ENCODE measurements around the gene NEXN. TPM values are rescaled to one million over a fixed set of nuclear protein-coding genes. Genes with fewer than 3 reads are reported as not detected.

Gene NEXN
- total RNA-seq = 100 to 1,000 TPM; 161 to 541 (median 362) TPM
- polyA plus RNA-seq = 100 to 1,000 TPM in 2 of 3 donors, 10 to 100 TPM in 1; 31.6 to 497 (median 321) TPM
- long read RNA-seq, donor 1, partial matches to known transcripts = 76 of 93 reads
- long read RNA-seq, donor 1, other reads (novel, unspliced or antisense) = 14 of 93 reads
- long read RNA-seq, donor 2, transcript NEXN-205 (10 exons, 1,456 nt) = major isoform, 44 of 861 reads
- long read RNA-seq, donor 2, partial matches to known transcripts = 733 of 861 reads
- long read RNA-seq, donor 2, other reads (novel, unspliced or antisense) = 81 of 861 reads

- no peaks in the 10 kb centered on the region for H3K27me3 ChIP-seq (ENCODE audit: insufficient read depth in 3 of 3, low read length in 2 of 3)
- H3K36me3 ChIP-seq (ENCODE audit: insufficient read depth in 1 of 2, low read depth in 1 of 2) = peaks cover 0 to 22% of the 10 kb centered on the region in 2 donors
- H3K4me1 ChIP-seq = peaks cover 26% of the 10 kb centered on the region
- H3K9me3 ChIP-seq = no peaks in the 10 kb centered on the region
- H3K4me3 ChIP-seq = peak within 1 kb of the TSS; percentile 88
- H3K27ac ChIP-seq = peak within 1 kb of the TSS; percentile 100
- DNase-seq (peak; percentile 89 to 95), ATAC-seq (peak; percentile 81 to 89 (median 84))
- TF ChIP-seq CTCF (IDR thresholded peaks at IDR 0.05) = no peak
- intact Hi-C loops (cut with DNase I) = loop anchor here (1.0 to 2.0 kb wide), 2 partner anchors 55 kb away; no protein-coding TSS in a partner anchor
- 2 to 3% (median 3%) methylated on average over 32 to 36 of the region's 36 CpGs for WGBS, 3 donors
These were observed at the start of gene NEXN for GRCh38 chr1:77888081-77888780. NEXN (plus strand) TSS chr1:77888624; CDS start chr1:77916107, 27,483 bp downstream.

- Histone ChIP-seq H3K36me3 (ENCODE audit: insufficient read depth in 1 of 2, low read depth in 1 of 2) (peaks cover 0 to 22% of the 10 kb centered on the region in 2 donors), H3K27ac (no peak overlapping the region), H3K4me3 (no peak overlapping the region), H3K9me3 (no peaks in the 10 kb centered on the region), H3K27me3 (ENCODE audit: insufficient read depth in 3 of 3, low read length in 2 of 3) (no peaks in the 10 kb centered on the region), H3K4me1 (peaks cover 15% of the 10 kb centered on the region)
- ATAC-seq (no peak), DNase-seq (no peak)
- TF ChIP-seq CTCF (IDR thresholded peaks at IDR 0.05) = no peak
- 10 to 25% (median 18%) methylated on average over 1 of the region's 1 CpG for WGBS, 3 donors
- intact Hi-C loops (cut with DNase I) = no loop called here
These were observed 46.9 kb upstream of the NEXN start for GRCh38 chr1:77841574-77841973.

- Histone ChIP-seq H3K4me3 (no peak overlapping the region), H3K27ac (no peak overlapping the region), H3K36me3 (ENCODE audit: insufficient read depth in 1 of 2, low read depth in 1 of 2) (peaks cover 0 to 18% of the 10 kb centered on the region in 2 donors), H3K27me3 (ENCODE audit: insufficient read depth in 3 of 3, low read length in 2 of 3) (no peaks in the 10 kb centered on the region), H3K9me3 (no peaks in the 10 kb centered on the region), H3K4me1 (peaks cover 6% of the 10 kb centered on the region)
- WGBS, 3 donors = 99 to 100% (median 100%) methylated on average over 1 of the region's 1 CpG
- DNase-seq (no peak), ATAC-seq (no peak)
- intact Hi-C loops (cut with DNase I) = no loop called here
- TF ChIP-seq CTCF (IDR thresholded peaks at IDR 0.05) = no peak
These were observed 42.5 kb upstream of the NEXN start for GRCh38 chr1:77845951-77846350.

- TF ChIP-seq CTCF (IDR thresholded peaks at IDR 0.05) = no peak
- Histone ChIP-seq H3K9me3 (no peaks in the 10 kb centered on the region), H3K27me3 (ENCODE audit: insufficient read depth in 3 of 3, low read length in 2 of 3) (no peaks in the 10 kb centered on the region), H3K4me3 (no peak overlapping the region), H3K4me1 (no peaks in the 10 kb centered on the region), H3K36me3 (ENCODE audit: insufficient read depth in 1 of 2, low read depth in 1 of 2) (peaks cover 0 to 18% of the 10 kb centered on the region in 2 donors), H3K27ac (no peak overlapping the region)
- intact Hi-C loops (cut with DNase I) = no loop called here
- ATAC-seq (no peak), DNase-seq (no peak)
- WGBS, 3 donors = 65 to 81% (median 74%) methylated on average over 3 of the region's 3 CpGs
These were observed 41.5 kb upstream of the NEXN start for GRCh38 chr1:77846966-77847365.

Measured in psoas muscle (tissue), 8 donors.